IMR-90 (cell line): ENCODE data around the gene NOX4.

Experiments
- CEBPB ChIP-seq: IDR thresholded peaks from 2 replicates; pipeline ENCODE4 v1.6.1; 2012; ENCODE audit warnings: low read depth, low read length, improper control_type of control experiment
- CHD1 ChIP-seq: IDR thresholded peaks from 2 replicates; pipeline ENCODE4 v1.6.1; 2012; ENCODE audit warnings: low read depth, low read length, improper control_type of control experiment
- CTCF ChIP-seq: conservative IDR thresholded peaks from 2 replicates; pipeline ENCODE4 v1.5.1; 2012; ENCODE audit warnings: mild to moderate bottlenecking, low read depth, low read length, improper control_type of control experiment
- ELK1 ChIP-seq: fragments of 150-350 bp; IDR thresholded peaks from 2 replicates; pipeline ENCODE4 v1.6.1; 2016; ENCODE audit warnings: low read depth, mild to moderate bottlenecking, low read length, moderate library complexity, borderline replicate concordance
- MAFK ChIP-seq: IDR thresholded peaks from 2 replicates; pipeline ENCODE4 v1.6.1; 2012; ENCODE audit warnings: low read depth, low read length, improper control_type of control experiment
- MAZ ChIP-seq: IDR thresholded peaks from 2 replicates; pipeline ENCODE4 v1.6.1; 2012; ENCODE audit warnings: low read depth, mild to moderate bottlenecking, low read length, improper control_type of control experiment, moderate library complexity, borderline replicate concordance
- POLR2A ChIP-seq: IDR thresholded peaks from 2 replicates; pipeline ENCODE4 v1.6.1; 2012; ENCODE audit warnings: mild to moderate bottlenecking, low read depth, low read length
- RAD21 ChIP-seq: IDR thresholded peaks from 2 replicates; pipeline ENCODE4 v1.6.1; 2012; ENCODE audit warnings: low read length, improper control_type of control experiment

- TF ChIP-seq CTCF, result no peak
- no peak for TF ChIP-seq CHD1
- TF ChIP-seq RAD21, result no peak
- TF ChIP-seq ELK1, result no peak
- TF ChIP-seq MAFK, result no peak
- TF ChIP-seq MAZ, result no peak
- no peak for TF ChIP-seq POLR2A
- TF ChIP-seq CEBPB, result no peak
These were observed 197.1 kb downstream of the NOX4 start for GRCh38 chr11:89293965-89294679.
